ENCODE data around the gene KCNK16. TPM values are rescaled to one million over a fixed set of nuclear protein-coding genes. Genes with fewer than 3 reads are reported as not detected.

KCNK16 gene
- total and polyA plus RNA-seq, 2 of the 4 experiments (the other 2 are of a cell fraction), result not detected

- no peak overlapping the region for H3K23ac ChIP-seq (ENCODE audit: low read depth, low read length)
- peak overlapping the region; percentile 75 for H2AFZ ChIP-seq (replicated peaks; ENCODE audit: low read length, poor library complexity)
- H4K8ac ChIP-seq (ENCODE audit: low read depth in 2 of 2, low read length in 2 of 2), result no peak overlapping the region
- in situ Hi-C loops (cut with MboI; ENCODE audit: low sequenced_read_pairs), result loop anchor here (10.0 kb wide), 1 partner anchor 967 kb away; no protein-coding TSS in a partner anchor
- intact Hi-C loops (cut with micrococcal nuclease), result loop anchor here (1.0 to 10.0 kb wide), 4 partner anchors 544 to 1717 kb away; no protein-coding TSS in a partner anchor
- no peak overlapping the region for H3K27ac ChIP-seq (ENCODE audit: insufficient read depth, low read length)
- ChIA-PET POLR2A (ENCODE audit: unreplicated experiment) (no interaction called here), CTCF (no interaction called here)
- no peaks in the 10 kb centered on the region; the same call in 1 of the 2 replicates for H3K27me3 ChIP-seq (ENCODE audit: control insufficient read depth, insufficient read depth, low read length)
- WGBS, 2 experiments (ENCODE audit: extremely low coverage in 2 of 2, insufficient read length in 1 of 2), result 0% methylated on average over 1 of the region's 9 CpGs; no CpG with 5 or more reads in 1 of the 2 experiments
- no peak overlapping the region for H2BK5ac ChIP-seq (ENCODE audit: low read depth, low read length, poor library complexity, severe bottlenecking)
- H3K9ac ChIP-seq (ENCODE audit: low read depth, low read length), result no peak overlapping the region
- no peaks in the 10 kb centered on the region for H3K36me3 ChIP-seq (ENCODE audit: control insufficient read depth, insufficient read depth, low read length)
- no peak overlapping the region for H3K4me2 ChIP-seq (ENCODE audit: low read depth, low read length)
- BruUV-seq (replicated peaks), result no TSS peak
- no peaks in the 10 kb centered on the region for H3K79me1 ChIP-seq (ENCODE audit: low read depth in 1 of 2, low read length in 2 of 2)
- no peak overlapping the region for H2BK15ac ChIP-seq (ENCODE audit: low read depth, low read length)
- H3K9me1 ChIP-seq (ENCODE audit: insufficient read depth, low read length), result no peaks in the 10 kb centered on the region
- dilution Hi-C loops (cut with HindIII; ENCODE audit: low sequenced_read_pairs, unreplicated experiment), result no loop called here
- no peaks in the 10 kb centered on the region for H3K9me3 ChIP-seq (ENCODE audit: control insufficient read depth, insufficient read depth, low read length)
- no peak overlapping the region for H3K56ac ChIP-seq (ENCODE audit: extremely low read depth, insufficient read depth, low read length)
- H3K4me3 ChIP-seq (ENCODE audit: insufficient read depth, low read depth, low read length), result no peak overlapping the region
- H3K14ac ChIP-seq (replicated peaks; ENCODE audit: low read depth, low read length), result no peak overlapping the region
- H4K20me1 ChIP-seq (ENCODE audit: insufficient read depth, low read length), result no peaks in the 10 kb centered on the region
- DNase-seq (peak; percentile 51), ATAC-seq (ENCODE audit: low read depth) (peak; percentile 99)
- TF ChIP-seq RAD21 (IDR thresholded peaks at IDR 0.05; ENCODE audit: low read length), result peak; percentile 82
- TF ChIP-seq USF2 (IDR thresholded peaks at IDR 0.05; ENCODE audit: low read depth, low read length), result no peak
- TF ChIP-seq SMC3 (IDR thresholded peaks at IDR 0.05; ENCODE audit: low read depth, low read length), result peak; percentile 52
- peak; percentile 82 for TF ChIP-seq CTCF (conservative IDR thresholded peaks at IDR 0.05; ENCODE audit: low read depth, low read length)
- H3K18ac ChIP-seq (ENCODE audit: low read depth, low read length), result no peak overlapping the region
- no peak overlapping the region for H2BK120ac ChIP-seq (ENCODE audit: low read depth, low read length)
- H2AK9ac ChIP-seq (replicated peaks; ENCODE audit: low read depth, low read length, poor library complexity), result peak overlapping the region; percentile 76
- no peak overlapping the region for H2BK20ac ChIP-seq (ENCODE audit: low read depth, low read length)
- no peaks in the 10 kb centered on the region for H3K4me1 ChIP-seq (ENCODE audit: control insufficient read depth, insufficient read depth, low read length)
- H4K5ac ChIP-seq (ENCODE audit: low read depth, low read length), result no peak overlapping the region
- no peak overlapping the region for H4K91ac ChIP-seq (ENCODE audit: insufficient read depth, low read depth, low read length)
- H3K4ac ChIP-seq (ENCODE audit: low read depth, low read length), result no peak overlapping the region
- no peak overlapping the region for H2AK5ac ChIP-seq (ENCODE audit: low read depth, low read length)
These were observed 25.5 kb upstream of the KCNK16 start for GRCh38 chr6:39347906-39348585.

Data from IMR-90 (cell line).